Activated CD8-positive, alpha-beta T cell treated with anti-CD3 and anti-CD28 coated beads for 36 hours (primary cell): ENCODE results near the gene LMAN2L. TPM values are rescaled to one million over a fixed set of nuclear protein-coding genes. Genes with fewer than 3 reads are reported as not detected.
A peak's percentile ranks its signal among the peaks of the same experiment; 100 is the strongest.

ENCODE experiments used
- ATAC-seq: fragments of 200-7000 bp; cut with Tn5 transposase; one replicate; pipeline ENCODE4 v1.10.0; 2021; ENCODE audit warnings: mild to moderate bottlenecking, moderate library complexity
- CTCF ChIA-PET: fragments of 350-600 bp; sonication (Branson Sonifier 250); formaldehyde crosslinking; loops from one replicate; lab custom pipeline; 2021; ENCODE audit warnings: antibody characterized with exemption; lab: Charles Lee
- POLR2A ChIA-PET: fragments of 350-600 bp; sonication (Branson Sonifier 250); formaldehyde crosslinking; loops from one replicate; lab custom pipeline; 2021; ENCODE audit warnings: antibody characterized with exemption; lab: Charles Lee
- DNase-seq: peaks from one replicate; pipeline ENCODE4 v3.0.0-alpha.2; 2020
- H3K27ac Mint-ChIP-seq: one replicate; pipeline ENCODE4 v1.8.0; 2021; ENCODE audit warnings: mild to moderate bottlenecking, mixed read lengths
- H3K27me3 Mint-ChIP-seq: one replicate; pipeline ENCODE4 v1.8.0; 2021; ENCODE audit warnings: mixed read lengths
- H3K36me3 Mint-ChIP-seq: one replicate; pipeline ENCODE4 v1.8.0; 2021; ENCODE audit warnings: low read depth, mixed read lengths
- H3K4me1 Mint-ChIP-seq: one replicate; pipeline ENCODE4 v1.8.0; 2021; ENCODE audit warnings: low read depth, mixed read lengths
- H3K4me3 Mint-ChIP-seq: one replicate; pipeline ENCODE4 v1.8.0; 2021; ENCODE audit warnings: mild to moderate bottlenecking, moderate library complexity, mixed read lengths
- H3K9me3 Mint-ChIP-seq: one replicate; pipeline ENCODE4 v1.8.0; 2021; ENCODE audit warnings: mixed read lengths
- intact Hi-C: fragments of 100-400 bp; cut with micrococcal nuclease; formaldehyde crosslinking; loops from one replicate; pipeline ENCODE4 v1.10.0; 2022
- total RNA-seq, 2 experiments: library from RNA; stranded (reverse); gene quantifications; one replicate each; pipeline ENCODE4 v1.2.3, GENCODE V29; 2021
- TF ChIP-seq, protein P1 (sequence below): fragments of 200-600 bp; IDR thresholded peaks from one replicate; pipeline ENCODE4 v1.8.0; 2022; ENCODE audit warnings: antibody characterized with exemption, mild to moderate bottlenecking

LMAN2L gene
- total RNA-seq, 2 experiments from 2014 or later, result 4.4 to 6.1 TPM

DNA sequence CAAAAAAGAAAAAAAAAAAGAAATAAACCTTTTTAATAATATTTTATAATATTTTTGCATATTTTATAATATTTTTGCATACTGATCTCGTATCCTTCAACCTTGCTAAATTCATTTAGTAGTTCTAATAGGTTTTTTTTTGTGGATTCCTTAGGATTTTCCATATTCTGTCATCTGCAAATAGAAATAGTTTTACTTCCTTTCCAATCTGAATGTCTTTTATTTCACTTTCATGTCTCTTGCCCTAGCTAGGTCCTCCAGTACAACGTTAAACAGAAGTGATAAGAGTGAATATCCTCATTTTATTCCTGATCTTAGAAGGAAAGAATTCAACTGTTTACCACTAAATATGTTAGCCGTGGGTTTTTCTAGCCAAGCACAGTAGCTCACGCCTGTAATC, 13.7 kb downstream of the LMAN2L start:
- ChIA-PET CTCF (no interaction called here), POLR2A (no interaction called here)
- ATAC-seq, result no peak
- Mint-ChIP-seq H3K4me3 (no peak overlapping the region), H3K4me1 (no peaks in the 10 kb centered on the region), H3K36me3 (peaks cover 20% of the 10 kb centered on the region), H3K27me3 (no peaks in the 10 kb centered on the region), H3K27ac (no peak overlapping the region), H3K9me3 (no peaks in the 10 kb centered on the region)
- TF ChIP-seq, protein P1, sequence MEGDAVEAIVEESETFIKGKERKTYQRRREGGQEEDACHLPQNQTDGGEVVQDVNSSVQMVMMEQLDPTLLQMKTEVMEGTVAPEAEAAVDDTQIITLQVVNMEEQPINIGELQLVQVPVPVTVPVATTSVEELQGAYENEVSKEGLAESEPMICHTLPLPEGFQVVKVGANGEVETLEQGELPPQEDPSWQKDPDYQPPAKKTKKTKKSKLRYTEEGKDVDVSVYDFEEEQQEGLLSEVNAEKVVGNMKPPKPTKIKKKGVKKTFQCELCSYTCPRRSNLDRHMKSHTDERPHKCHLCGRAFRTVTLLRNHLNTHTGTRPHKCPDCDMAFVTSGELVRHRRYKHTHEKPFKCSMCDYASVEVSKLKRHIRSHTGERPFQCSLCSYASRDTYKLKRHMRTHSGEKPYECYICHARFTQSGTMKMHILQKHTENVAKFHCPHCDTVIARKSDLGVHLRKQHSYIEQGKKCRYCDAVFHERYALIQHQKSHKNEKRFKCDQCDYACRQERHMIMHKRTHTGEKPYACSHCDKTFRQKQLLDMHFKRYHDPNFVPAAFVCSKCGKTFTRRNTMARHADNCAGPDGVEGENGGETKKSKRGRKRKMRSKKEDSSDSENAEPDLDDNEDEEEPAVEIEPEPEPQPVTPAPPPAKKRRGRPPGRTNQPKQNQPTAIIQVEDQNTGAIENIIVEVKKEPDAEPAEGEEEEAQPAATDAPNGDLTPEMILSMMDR, result no peak
- intact Hi-C loops, result no loop called here
- no peak for DNase-seq

DNA sequence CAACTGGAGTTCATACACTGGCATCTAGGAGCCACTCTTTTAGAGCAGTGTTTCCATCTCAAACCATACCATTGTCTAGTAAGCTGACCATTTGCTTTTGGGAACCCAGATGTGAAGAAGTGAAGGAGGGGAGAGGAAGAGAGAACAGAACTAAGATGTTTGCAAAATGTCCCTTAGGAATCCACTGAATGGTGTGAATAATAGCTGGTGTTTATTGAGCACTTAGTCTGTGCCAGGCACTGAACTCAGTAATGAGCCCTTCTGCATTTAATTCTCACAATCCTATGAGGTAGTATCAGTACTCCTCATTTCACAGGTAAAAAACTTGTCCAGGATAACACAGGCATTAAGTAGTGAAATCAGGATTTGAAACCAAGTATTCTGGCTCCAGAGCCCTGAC, 23.5 kb downstream of the LMAN2L start:
- DNase-seq, result no peak
- intact Hi-C loops, result no loop called here
- Mint-ChIP-seq H3K27ac (no peak overlapping the region), H3K4me3 (no peak overlapping the region), H3K36me3 (peaks cover 4% of the 10 kb centered on the region), H3K4me1 (no peaks in the 10 kb centered on the region), H3K27me3 (no peaks in the 10 kb centered on the region), H3K9me3 (no peaks in the 10 kb centered on the region)
- CTCF ChIA-PET, result no interaction called here
- POLR2A ChIA-PET, result no interaction called here
- ATAC-seq, result no peak
- TF ChIP-seq, protein P1, result no peak

DNA sequence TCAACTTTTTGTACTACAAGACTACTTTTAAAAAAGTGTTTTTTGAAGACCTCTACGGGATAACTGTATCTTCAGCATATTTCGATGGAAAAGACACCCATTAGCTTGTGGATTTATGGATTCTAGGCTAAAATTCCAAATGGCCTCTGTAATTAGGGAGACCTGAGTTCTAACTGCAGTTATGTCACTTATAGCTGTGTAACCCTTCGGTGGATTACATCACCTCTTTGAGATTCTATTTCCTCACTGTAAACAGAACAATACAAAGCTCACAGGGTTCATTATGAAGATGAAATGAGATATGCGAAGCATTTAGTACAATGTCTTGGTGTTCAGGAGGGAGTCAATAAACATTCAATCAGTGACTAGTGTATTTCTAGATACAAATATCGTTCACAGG, 24.2 kb downstream of the LMAN2L start:
- H3K4me3 Mint-ChIP-seq, result no peak overlapping the region
- POLR2A ChIA-PET, result no interaction called here
- no peak overlapping the region for H3K27ac Mint-ChIP-seq
- DNase-seq (no peak), ATAC-seq (no peak)
- intact Hi-C loops, result no loop called here
- no peaks in the 10 kb centered on the region for H3K4me1 Mint-ChIP-seq
- peaks cover 7% of the 10 kb centered on the region for H3K36me3 Mint-ChIP-seq
- no peaks in the 10 kb centered on the region for H3K9me3 Mint-ChIP-seq
- TF ChIP-seq, protein P1, result no peak
- CTCF ChIA-PET, result no interaction called here
- H3K27me3 Mint-ChIP-seq, result no peaks in the 10 kb centered on the region

DNA sequence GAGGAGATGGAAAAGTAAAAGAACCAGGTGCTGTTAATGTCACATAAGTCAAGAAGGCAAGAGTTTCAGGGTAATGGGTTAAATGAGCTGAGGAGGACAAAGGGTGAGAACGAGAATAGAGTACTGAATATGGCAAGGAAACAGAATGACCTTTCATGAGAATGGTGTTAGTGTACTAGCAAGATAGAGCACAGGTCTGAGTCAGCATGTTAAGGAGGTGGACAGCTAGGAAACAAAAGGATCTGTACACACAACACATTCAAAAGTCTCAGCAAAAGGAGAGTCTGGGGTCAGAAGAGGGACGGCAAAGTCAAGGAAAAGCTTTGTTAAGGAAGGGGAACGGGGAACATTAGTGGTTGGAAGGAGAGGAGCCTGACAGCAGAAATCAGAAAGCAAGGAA, 28.9 kb downstream of the LMAN2L start:
- peak overlapping the region; percentile 20 for H3K27ac Mint-ChIP-seq
- ChIA-PET POLR2A (no interaction called here), CTCF (interaction anchor here (0.8 to 1.7 kb wide), 2 partner anchors 9 to 53 kb away, joined by 3 to 5 read pairs; no protein-coding TSS in a partner anchor)
- no peaks in the 10 kb centered on the region for H3K4me1 Mint-ChIP-seq
- ATAC-seq (no peak), DNase-seq (no peak)
- H3K9me3 Mint-ChIP-seq, result no peaks in the 10 kb centered on the region
- H3K36me3 Mint-ChIP-seq, result peaks cover 21% of the 10 kb centered on the region
- no peak overlapping the region for H3K4me3 Mint-ChIP-seq
- TF ChIP-seq, protein P1, result no peak
- intact Hi-C loops, result no loop called here
- no peaks in the 10 kb centered on the region for H3K27me3 Mint-ChIP-seq

DNA sequence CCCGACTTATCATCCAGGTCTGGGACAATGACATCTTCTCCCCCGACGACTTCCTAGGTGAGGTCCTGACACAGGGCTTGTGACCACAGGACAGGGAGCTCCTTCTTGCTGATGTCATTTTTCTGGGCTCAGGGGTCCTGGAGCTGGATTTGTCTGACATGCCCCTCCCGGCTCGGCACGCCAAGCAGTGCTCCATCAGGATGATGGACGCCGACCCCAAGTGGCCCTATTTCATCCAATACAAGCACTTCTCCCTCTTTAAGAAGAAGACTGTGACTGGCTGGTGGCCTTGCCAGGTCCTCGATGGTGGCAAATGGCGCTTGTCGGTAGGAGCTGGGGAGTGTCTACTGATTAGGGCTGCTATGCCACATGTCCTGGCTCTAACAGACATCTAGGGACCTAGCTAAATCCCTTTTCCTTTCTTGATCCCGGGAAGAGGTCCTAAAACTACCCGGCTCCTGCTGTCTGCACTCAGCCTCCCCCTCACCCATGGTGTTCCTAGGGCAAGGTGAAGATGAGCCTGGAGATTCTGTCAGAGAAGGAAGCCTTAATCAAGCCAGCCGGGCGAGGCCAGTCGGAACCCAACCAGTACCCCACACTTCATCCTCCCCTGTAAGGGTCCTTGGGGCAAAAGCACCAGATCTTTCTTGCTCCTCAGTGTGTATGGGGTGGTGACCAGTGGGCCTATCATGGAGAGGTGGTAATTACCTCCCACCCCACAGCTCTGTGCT, 36.7 kb downstream of the LMAN2L start:
- no peak for ATAC-seq
- CTCF ChIA-PET, result no interaction called here
- H3K27ac Mint-ChIP-seq, result no peak overlapping the region

More for the DNA sequence above, 36.7 kb downstream of the LMAN2L start:
- DNase-seq, result no peak
- Mint-ChIP-seq H3K9me3 (no peaks in the 10 kb centered on the region), H3K4me1 (no peaks in the 10 kb centered on the region), H3K27me3 (no peaks in the 10 kb centered on the region), H3K4me3 (no peak overlapping the region), H3K36me3 (peaks cover 4% of the 10 kb centered on the region)
- TF ChIP-seq, protein P1, result no peak
- intact Hi-C loops, result no loop called here
- POLR2A ChIA-PET, result no interaction called here
